HG02763 (cell line): ENCODE data around the gene CLNK.

ENCODE experiments used
- ATAC-seq: cut with Tn5 transposase; IDR thresholded peaks from one replicate; pipeline ENCODE4 v1.9.1; 2021; ENCODE audit warnings: mild to moderate bottlenecking, moderate library complexity; ENCODE audit not compliant: unreplicated experiment

The CLNK gene

GRCh38 chr4:10526429-10527222 is 157.9 kb downstream of the CLNK start:
- ATAC-seq, result no peak

DNA sequence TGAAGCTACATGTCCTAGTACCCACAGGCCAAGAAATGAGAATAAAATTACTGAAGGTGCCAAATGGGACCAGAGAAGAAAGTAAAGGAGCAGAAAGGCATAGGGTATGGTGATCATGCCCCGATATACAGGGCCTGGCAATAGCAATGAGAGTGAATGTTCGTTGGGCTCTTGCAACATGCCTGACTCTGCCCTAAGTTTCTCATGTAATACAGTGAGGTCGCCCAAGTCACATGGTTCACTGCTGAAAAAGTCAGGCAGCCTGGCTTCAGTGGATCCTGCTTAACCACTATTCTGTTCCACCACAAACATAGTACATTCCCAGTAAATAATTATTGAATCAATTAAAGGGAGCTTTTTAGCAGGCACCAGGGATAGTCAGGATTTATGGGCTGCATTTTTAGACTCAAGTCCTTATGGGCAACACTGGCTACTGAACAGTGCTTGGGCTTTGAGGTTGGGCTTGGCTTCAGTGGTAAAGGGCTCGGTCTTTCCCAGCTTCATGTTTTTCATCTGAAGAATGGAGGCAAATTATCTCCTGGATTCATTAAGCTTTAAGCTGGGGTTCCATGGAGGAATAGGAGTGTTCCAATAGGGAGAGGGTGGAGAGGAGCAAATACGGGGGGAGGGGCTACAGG is 160.3 kb downstream of the CLNK start:
- ATAC-seq, result no peak

GRCh38 chr4:10521424-10521823 is 163.1 kb downstream of the CLNK start:
- ATAC-seq, result no peak

DNA sequence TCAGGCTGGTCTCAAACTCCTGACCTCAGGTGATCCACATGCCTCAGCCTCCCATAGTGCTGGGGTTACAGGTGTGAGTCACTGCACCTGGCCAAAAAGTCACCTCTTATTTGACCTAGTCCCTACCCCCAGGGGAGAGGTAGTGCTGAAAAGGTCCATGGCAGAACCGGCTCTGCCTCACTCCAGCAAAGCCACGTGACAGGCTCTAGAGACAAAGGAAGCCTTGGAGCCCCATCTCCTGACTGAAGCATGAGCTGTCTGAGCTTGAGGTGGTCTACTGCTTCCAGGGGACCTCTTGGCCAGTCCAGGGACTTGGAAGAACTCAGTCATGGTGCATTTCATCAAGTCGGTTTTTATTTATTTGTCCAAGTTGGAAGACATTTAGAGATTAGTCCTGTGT is 174.8 kb downstream of the CLNK start:
- ATAC-seq, result no peak

DNA sequence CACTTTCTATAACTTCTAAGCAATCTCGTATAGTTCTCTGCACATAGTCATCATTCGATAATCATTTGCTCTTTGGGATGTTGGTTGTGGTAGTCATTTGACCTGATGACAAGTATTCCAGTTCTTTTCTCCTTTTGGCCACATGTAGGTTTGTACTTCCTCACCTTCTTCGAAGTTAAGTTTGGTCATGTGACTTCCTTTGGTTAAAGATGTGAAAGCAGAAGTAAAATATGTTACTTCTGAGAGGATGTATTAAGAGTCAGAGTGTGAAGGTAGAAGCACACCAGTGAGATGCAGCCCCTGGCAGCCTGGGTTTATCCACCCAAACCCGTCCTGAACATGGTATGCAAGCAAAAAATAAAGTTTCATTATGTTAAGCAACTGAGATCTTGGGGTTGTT is 178.5 kb downstream of the CLNK start:
- no peak for ATAC-seq

GRCh38 chr4:10504570-10505179 is 179.9 kb downstream of the CLNK start:
- no peak for ATAC-seq

GRCh38 chr4:10502717-10503116 is 181.9 kb downstream of the CLNK start:
- no peak for ATAC-seq

DNA sequence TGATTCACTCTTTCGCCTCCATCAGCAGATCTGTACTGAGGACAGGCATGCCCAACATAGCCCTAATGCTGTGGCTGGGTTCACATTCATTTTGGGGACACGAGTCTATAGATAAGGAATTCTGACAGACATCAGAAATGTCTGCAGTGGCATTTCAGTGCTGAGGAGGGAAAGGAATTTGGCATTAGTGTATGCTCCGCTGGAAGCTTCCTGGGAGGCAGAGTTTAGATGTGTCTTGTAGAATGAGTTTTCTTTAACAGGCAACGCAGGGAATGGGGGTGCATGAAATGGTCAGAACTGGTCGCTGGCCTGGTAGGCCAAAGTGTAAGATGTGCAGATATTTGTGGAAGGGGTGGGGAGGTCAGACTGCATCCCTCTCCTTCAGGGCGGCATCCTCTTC is 183.8 kb downstream of the CLNK start:
- ATAC-seq, result no peak

DNA sequence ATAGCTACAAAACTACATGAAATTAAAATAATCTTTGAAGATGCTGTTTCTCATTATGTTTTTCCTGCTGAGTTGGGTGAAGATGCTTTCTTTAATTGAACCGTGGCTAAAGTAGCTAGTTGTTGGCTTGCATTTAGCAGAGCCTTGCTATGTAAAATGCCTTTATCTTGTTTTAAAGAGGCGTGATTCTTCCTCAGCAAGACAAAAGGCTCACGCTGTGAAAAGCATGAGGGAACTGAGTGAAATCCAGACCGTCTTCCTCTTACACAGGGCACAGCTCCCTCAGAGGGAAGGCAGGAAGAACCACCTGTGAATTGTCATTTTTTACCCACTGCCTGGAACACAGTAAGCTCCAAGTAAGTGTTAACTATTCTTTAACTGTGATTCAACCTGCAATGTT is 188.4 kb downstream of the CLNK start:
- no peak for ATAC-seq

DNA sequence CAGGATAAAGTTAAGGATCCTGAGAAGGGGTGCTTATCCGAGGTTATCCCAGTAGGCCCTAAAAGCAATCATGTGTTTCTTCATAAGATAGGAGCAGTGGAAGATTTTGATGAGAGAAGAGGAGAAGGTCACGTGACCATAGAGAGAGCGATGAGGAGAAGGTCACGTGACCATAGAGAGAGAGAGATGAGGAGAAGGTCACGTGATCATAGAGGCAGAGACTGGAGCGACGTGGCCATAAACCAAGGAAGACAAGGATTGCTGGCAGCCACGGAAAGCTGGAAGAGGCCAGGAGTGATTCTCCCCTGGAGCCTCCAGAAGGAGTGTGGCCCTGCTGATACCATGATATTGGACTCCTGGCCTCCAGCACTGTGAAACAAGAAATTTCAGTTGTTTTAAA is 188.9 kb downstream of the CLNK start:
- ATAC-seq, result no peak

DNA sequence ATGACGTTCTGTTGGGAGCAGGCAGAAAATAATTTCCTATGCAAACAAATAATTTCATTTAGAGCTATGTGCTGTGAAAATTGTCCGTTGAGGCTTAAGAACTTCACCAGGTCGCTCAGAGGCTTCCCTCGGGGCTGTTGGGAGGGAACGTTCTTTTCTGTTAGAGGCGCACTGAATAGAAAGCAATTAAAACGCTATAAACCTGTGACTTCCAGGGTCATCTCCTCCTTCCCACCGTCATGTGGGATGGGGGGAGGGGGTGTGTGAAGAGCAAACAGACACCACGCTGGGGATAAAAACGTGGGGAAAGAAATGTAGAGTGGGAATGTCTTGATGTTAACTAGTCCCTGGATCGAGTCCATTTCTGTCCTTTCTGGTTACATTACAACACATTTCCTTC is 192.1 kb downstream of the CLNK start:
- ATAC-seq, result no peak

GRCh38 chr4:10491401-10491800 is 193.2 kb downstream of the CLNK start:
- ATAC-seq, result no peak

- no peak for ATAC-seq
Observed at GRCh38 chr4:10490996-10491395, 193.6 kb downstream of the CLNK start.

GRCh38 chr4:10482913-10483312 is 201.7 kb downstream of the CLNK start:
- no peak for ATAC-seq

GRCh38 chr4:10480616-10481015 is 204.0 kb downstream of the CLNK start:
- no peak for ATAC-seq

- ATAC-seq, result no peak
Observed at GRCh38 chr4:10478621-10479020, 205.9 kb downstream of the CLNK start.

- ATAC-seq, result no peak
Observed at GRCh38 chr4:10470505-10470904, 214.1 kb downstream of the CLNK start.

GRCh38 chr4:10466161-10466560 is 218.4 kb downstream of the CLNK start:
- no peak for ATAC-seq

GRCh38 chr4:10462876-10463275 is 221.7 kb downstream of the CLNK start:
- no peak for ATAC-seq

DNA sequence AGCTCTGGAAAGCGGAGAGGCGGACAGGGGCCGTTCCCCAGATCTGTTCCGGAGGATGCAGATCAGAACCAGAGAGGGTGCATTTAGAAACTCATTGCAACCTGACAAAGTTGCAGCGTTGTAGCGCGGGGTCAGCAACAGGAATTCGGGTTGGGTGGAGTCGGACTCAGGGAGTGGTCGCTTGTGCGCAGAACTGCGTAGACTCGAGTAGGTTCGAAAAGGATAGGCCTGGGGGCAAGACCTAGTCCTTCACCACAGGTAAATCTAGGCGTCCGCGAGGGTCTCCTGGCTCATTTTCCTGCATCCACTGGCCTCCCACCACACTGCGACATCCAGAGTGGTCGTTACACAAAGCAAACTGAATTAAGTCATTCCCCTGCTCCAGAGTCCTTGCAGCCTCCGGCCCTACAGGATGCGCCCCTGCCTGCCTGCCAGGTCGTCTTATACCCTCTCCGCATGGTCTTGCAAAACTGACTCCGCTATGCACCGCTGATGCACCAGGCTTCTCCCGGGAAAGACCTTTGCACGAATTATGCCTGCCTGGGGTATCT is 222.6 kb downstream of the CLNK start:
- no peak for ATAC-seq

GRCh38 chr4:10461091-10461849 is 223.3 kb downstream of the CLNK start:
- ATAC-seq, result peak; percentile 82
